Measurements from ENCODE around the gene C3orf38.
A peak's percentile ranks its signal among the peaks of the same experiment; 100 is the strongest.
"Not testable (repeated sequence)": the region's sequence is repeated elsewhere in the genome, so short reads cannot be mapped to it uniquely, and the experiment has no call there.

The C3orf38 gene

GRCh38 chr3:88149509-88150362, at the start of gene C3orf38:
TSS of gene C3orf38 (plus strand) at chr3:88149959. CDS start at chr3:88150053, 94 bp downstream.
- peak; percentile 61 for DNase-seq (ENCODE audit: low read depth)

- DNase-seq (ENCODE audit: low read depth), result no peak
These were observed 48.6 kb upstream of the C3orf38 start for GRCh38 chr3:88101142-88101541.

- DNase-seq (ENCODE audit: low read depth), result no peak
These were observed 44.4 kb upstream of the C3orf38 start for GRCh38 chr3:88105325-88105724.

GRCh38 chr3:88112289-88112688, 37.5 kb upstream of the C3orf38 start:
- DNase-seq (ENCODE audit: low read depth), result no peak

- peak; percentile 47 for DNase-seq (ENCODE audit: low read depth)
These were observed 36.2 kb upstream of the C3orf38 start for GRCh38 chr3:88113311-88114162.

GRCh38 chr3:88114878-88115549, 34.7 kb upstream of the C3orf38 start:
- no peak for DNase-seq (ENCODE audit: low read depth)

GRCh38 chr3:88117683-88118082, 32.1 kb upstream of the C3orf38 start:
- DNase-seq (ENCODE audit: low read depth), result no peak

GRCh38 chr3:88118603-88119002, 31.2 kb upstream of the C3orf38 start:
- not testable (repeated sequence) for DNase-seq (ENCODE audit: low read depth)

GRCh38 chr3:88123526-88123925, 26.2 kb upstream of the C3orf38 start:
- no peak for DNase-seq (ENCODE audit: low read depth)

- DNase-seq (ENCODE audit: low read depth), result no peak
These were observed 18.1 kb upstream of the C3orf38 start for GRCh38 chr3:88131695-88132094.

- no peak for DNase-seq (ENCODE audit: low read depth)
These were observed 16.9 kb upstream of the C3orf38 start for GRCh38 chr3:88132894-88133293.

- no peak for DNase-seq (ENCODE audit: low read depth)
These were observed 16.0 kb upstream of the C3orf38 start for GRCh38 chr3:88133711-88134263.

GRCh38 chr3:88137836-88138235, 11.9 kb upstream of the C3orf38 start:
- no peak for DNase-seq (ENCODE audit: low read depth)

- no peak for DNase-seq (ENCODE audit: low read depth)
These were observed 8.2 kb upstream of the C3orf38 start for GRCh38 chr3:88141458-88142083.

- no peak for DNase-seq (ENCODE audit: low read depth)
These were observed 7.6 kb upstream of the C3orf38 start for GRCh38 chr3:88142094-88142624.

- no peak for DNase-seq (ENCODE audit: low read depth)
These were observed 2.5 kb upstream of the C3orf38 start for GRCh38 chr3:88147261-88147660.

- no peak for DNase-seq (ENCODE audit: low read depth)
These were observed 1.1 kb upstream of the C3orf38 start for GRCh38 chr3:88148651-88149050.

- peak; percentile 5 for DNase-seq (ENCODE audit: low read depth)
These were observed 654 bp upstream of the C3orf38 start for GRCh38 chr3:88149101-88149508.

GRCh38 chr3:88150371-88150770, 612 bp downstream of the C3orf38 start:
- DNase-seq (ENCODE audit: low read depth), result peak; percentile 8

- DNase-seq (ENCODE audit: low read depth), result no peak
These were observed 1.0 kb downstream of the C3orf38 start for GRCh38 chr3:88150806-88151205.

- DNase-seq (ENCODE audit: low read depth), result no peak
These were observed 1.6 kb downstream of the C3orf38 start for GRCh38 chr3:88151358-88151757.

All from stimulated activated CD4-positive, alpha-beta T cell treated with anti-CD3 and anti-CD28 coated beads, Interleukin-2, amount 100 ng/mL, for 4 hours (primary cell).